GM12891 (cell line): ENCODE results near the gene MYO1H.

Experiments used
- POLR2A ChIP-seq: IDR thresholded peaks from 2 replicates; pipeline ENCODE4 v1.6.1; 2011; ENCODE audit warnings: low read depth, low read length, control low read depth
- POLR2AphosphoS5 ChIP-seq: IDR thresholded peaks from 2 replicates; pipeline ENCODE4 v1.6.1; 2011; ENCODE audit warnings: low read depth, low read length, control low read depth

DNA sequence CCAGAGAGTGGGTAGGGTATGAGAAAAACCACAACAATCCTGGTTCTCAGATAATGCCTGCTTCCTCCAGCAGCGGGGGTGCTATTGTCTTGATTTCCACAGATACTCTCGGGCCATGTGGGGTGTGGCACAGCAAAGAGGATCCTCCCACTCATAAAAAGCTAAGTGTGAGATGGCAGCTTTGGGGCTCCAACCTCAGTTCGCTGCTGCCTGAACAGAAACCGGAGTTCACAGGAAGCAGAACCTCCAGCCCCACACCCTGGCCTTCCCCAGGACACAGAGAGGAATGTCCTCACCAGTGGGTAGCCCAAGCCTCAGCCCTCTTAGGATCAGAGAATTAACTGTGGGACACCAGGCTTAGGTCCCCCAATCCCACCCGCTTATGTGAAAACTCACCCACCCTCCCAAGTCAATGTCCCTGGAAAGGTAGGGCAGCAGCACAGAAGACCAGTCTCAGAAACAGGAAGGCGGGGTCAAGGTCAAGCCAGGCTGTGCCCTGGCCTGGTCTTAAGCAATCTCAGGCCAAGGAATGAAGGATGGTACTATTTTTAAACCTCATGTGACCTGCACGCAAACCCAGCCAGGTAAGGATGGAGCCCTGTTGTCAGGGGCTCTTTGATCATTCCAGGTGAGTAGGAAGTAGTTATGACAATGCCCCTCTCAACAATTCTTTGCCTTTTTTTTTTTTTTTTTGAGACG is 120.4 kb downstream of the MYO1H start:
- no peak for TF ChIP-seq POLR2A
- TF ChIP-seq POLR2AphosphoS5: no peak
